Measurements from ENCODE around the gene UBE2G2.
A peak's percentile ranks its signal among the peaks of the same experiment; 100 is the strongest.

UBE2G2 gene

GRCh38 chr21:44783020-44783696, 18.5 kb downstream of the UBE2G2 start:
- no peak for DNase-seq

- no peak for DNase-seq
Measured at GRCh38 chr21:44780767-44781459, 20.7 kb downstream of the UBE2G2 start.

- no peak for DNase-seq
Measured at GRCh38 chr21:44780137-44780502, 21.5 kb downstream of the UBE2G2 start.

GRCh38 chr21:44779417-44780136, 22.0 kb downstream of the UBE2G2 start:
- DNase-seq = no peak

GRCh38 chr21:44778983-44779382, 22.6 kb downstream of the UBE2G2 start:
- DNase-seq = no peak

- no peak for DNase-seq
Measured at GRCh38 chr21:44778499-44778911, 23.1 kb downstream of the UBE2G2 start.

- no peak for DNase-seq
Measured at GRCh38 chr21:44778094-44778493, 23.5 kb downstream of the UBE2G2 start.

- DNase-seq = no peak
Measured at GRCh38 chr21:44774972-44775371, 26.6 kb downstream of the UBE2G2 start.

GRCh38 chr21:44773291-44773932, 28.2 kb downstream of the UBE2G2 start:
- no peak for DNase-seq

- peak; percentile 49 for DNase-seq
Measured at GRCh38 chr21:44771896-44772525, 29.6 kb downstream of the UBE2G2 start.

GRCh38 chr21:44767834-44768831, 33.5 kb downstream of the UBE2G2 start:
- DNase-seq = no peak

- no peak for DNase-seq
Measured at GRCh38 chr21:44766818-44767354, 34.7 kb downstream of the UBE2G2 start.

- DNase-seq = no peak
Measured at GRCh38 chr21:44766014-44766817, 35.4 kb downstream of the UBE2G2 start.

- DNase-seq = no peak
Measured at GRCh38 chr21:44765231-44766013, 36.2 kb downstream of the UBE2G2 start.

GRCh38 chr21:44764319-44765230, 37.0 kb downstream of the UBE2G2 start:
- DNase-seq = peak; percentile 48

GRCh38 chr21:44763451-44764318, 37.9 kb downstream of the UBE2G2 start:
- DNase-seq = peak; percentile 59

- no peak for DNase-seq
Measured at GRCh38 chr21:44763050-44763378, 38.6 kb downstream of the UBE2G2 start.

Data from activated effector memory CD4-positive, alpha-beta T cell treated with anti-CD3 and anti-CD28 coated beads, Interleukin-2, amount 50 U/mL, for 16 hours (primary cell).